OCI-LY7 (cell line): ENCODE results near the gene NR5A1. TPM values are rescaled to one million over a fixed set of nuclear protein-coding genes. Genes with fewer than 3 reads are reported as not detected.

Experiments used
- BruUV-seq: library from RNA; stranded (reverse); fragments of 400-500 nt; replicated peaks from 2 replicates; lab custom pipeline; 2021; lab: Mats Ljungman, UMichigan
- CTCF ChIA-PET: fragments of 300-600 bp; sonication (Branson Sonifier 250); formaldehyde crosslinking; loops from one replicate; lab custom pipeline; 2022; ENCODE audit warnings: antibody characterized with exemption; ENCODE audit not compliant: unreplicated experiment; lab: Charles Lee
- POLR2A ChIA-PET: fragments of 300-600 bp; sonication (Branson Sonifier 250); formaldehyde crosslinking; loops from one replicate; lab custom pipeline; 2022; ENCODE audit warnings: antibody characterized with exemption; lab: Charles Lee
- DNase-seq: peaks from one replicate; pipeline ENCODE4 v3.0.0-alpha.2; 2015; ENCODE audit warnings: low spot score
- H2AFZ ChIP-seq: fragments of 200-600 bp; sonication (generic), shearing (Covaris generic); 2 replicates; pipeline ENCODE4 v1.6.1; 2014; ENCODE audit warnings: mild to moderate bottlenecking, antibody characterized with exemption, low read length, moderate library complexity
- H3K27ac ChIP-seq: fragments of 200-600 bp; sonication (generic); 2 replicates; pipeline ENCODE4 v1.5.1; 2014; ENCODE audit warnings: mixed run types, low read depth, mild to moderate bottlenecking, moderate library complexity, low read length, inconsistent platforms; ENCODE audit not compliant: poor library complexity, severe bottlenecking
- H3K36me3 ChIP-seq: fragments of 200-600 bp; sonication (generic); 2 replicates; pipeline ENCODE4 v1.6.1; 2014; ENCODE audit warnings: mild to moderate bottlenecking, antibody characterized with exemption, low read length, moderate library complexity, mixed read lengths; ENCODE audit not compliant: insufficient read depth
- H3K4me1 ChIP-seq: fragments of 200-600 bp; sonication (generic); 2 replicates; pipeline ENCODE4 v1.5.1; 2014; ENCODE audit warnings: mild to moderate bottlenecking, low read length; ENCODE audit not compliant: insufficient read depth, poor library complexity, severe bottlenecking
- H3K4me2 ChIP-seq: fragments of 200-600 bp; sonication (generic); 2 replicates; pipeline ENCODE4 v1.6.1; 2014; ENCODE audit warnings: mild to moderate bottlenecking, low read length
- H3K4me3 ChIP-seq: fragments of 200-600 bp; sonication (generic); 2 replicates; pipeline ENCODE4 v1.5.1; 2014; ENCODE audit warnings: mild to moderate bottlenecking, low read depth, low read length; ENCODE audit not compliant: poor library complexity, severe bottlenecking
- H3K79me2 ChIP-seq: fragments of 200-600 bp; sonication (generic); 2 replicates; pipeline ENCODE4 v1.6.1; 2016; ENCODE audit warnings: low read depth, mild to moderate bottlenecking, low read length, moderate library complexity, mixed read lengths; ENCODE audit not compliant: insufficient read depth
- H3K9me2 ChIP-seq: fragments of 200-600 bp; sonication (generic); 2 replicates; pipeline ENCODE4 v1.6.1; 2016; ENCODE audit warnings: mild to moderate bottlenecking, low read length, mixed read lengths; ENCODE audit not compliant: insufficient read depth
- H3K9me3 ChIP-seq: fragments of 200-600 bp; sonication (generic); 2 replicates; pipeline ENCODE4 v1.6.1; 2014; ENCODE audit warnings: mild to moderate bottlenecking, mixed run types, low read length, mixed read lengths
- H4K20me1 ChIP-seq: fragments of 200-600 bp; sonication (generic); 2 replicates; pipeline ENCODE4 v1.6.1; 2014; ENCODE audit warnings: mild to moderate bottlenecking, antibody characterized with exemption, low read length, moderate library complexity, mixed read lengths; ENCODE audit not compliant: insufficient read depth
- CTCF ChIP-seq: fragments of 200-600 bp; sonication (generic); conservative IDR thresholded peaks from 2 replicates; pipeline ENCODE4 v1.5.1; 2014; ENCODE audit warnings: mild to moderate bottlenecking, antibody characterized with exemption, low read length, moderate library complexity, mixed read lengths
- EZH2phosphoT487 ChIP-seq: fragments of 200-600 bp; sonication (generic); IDR thresholded peaks from 2 replicates; pipeline ENCODE4 v1.6.1; 2018; ENCODE audit warnings: low read depth, borderline replicate concordance, mild to moderate bottlenecking, mixed run types, antibody characterized with exemption, low read length, moderate library complexity, mixed read lengths
- intact Hi-C: fragments of 100-400 bp; cut with micrococcal nuclease; formaldehyde crosslinking; loops from one replicate; pipeline ENCODE4 v1.10.0; 2022; ENCODE audit not compliant: unreplicated experiment
- total RNA-seq, 2 experiments: library from RNA; depleted of rRNA in 1 of 2; stranded (reverse); fragments of >200 nt in 1 of 2; shearing (Covaris generic) in 1 of 2; gene quantifications; 2 replicates each; pipeline ENCODE4 v1.2.3, GENCODE V29; 2014 to 2022

NR5A1 gene
- total RNA-seq, 2 experiments from 2014 or later: not detected

GRCh38 chr9:124496075-124496449 lies 11.1 kb downstream of the NR5A1 start:
- H3K27ac ChIP-seq: no peak overlapping the region
- no peak for TF ChIP-seq EZH2phosphoT487
- no peak for TF ChIP-seq CTCF
- H2AFZ ChIP-seq: 0 out of 2 replicates have a peak overlapping the region, but pooled peaks have one; percentile 31
- CTCF ChIA-PET: no interaction called here
- POLR2A ChIA-PET: interaction anchor here (0.6 kb wide), 1 partner anchor 342 kb away, joined by 3 read pairs; no protein-coding TSS in a partner anchor
- intact Hi-C loops: no loop called here
- H3K79me2 ChIP-seq: no peaks in the 10 kb centered on the region
- H3K36me3 ChIP-seq: no peaks in the 10 kb centered on the region
- H4K20me1 ChIP-seq: no peaks in the 10 kb centered on the region
- no TSS peak for BruUV-seq
- H3K9me3 ChIP-seq: no peaks in the 10 kb centered on the region
- no peak for DNase-seq
- H3K4me1 ChIP-seq: no peaks in the 10 kb centered on the region
- no peak overlapping the region for H3K4me3 ChIP-seq
- no peak overlapping the region for H3K4me2 ChIP-seq
- no peaks in the 10 kb centered on the region for H3K9me2 ChIP-seq

GRCh38 chr9:124495126-124496074 lies 11.8 kb downstream of the NR5A1 start:
- no peaks in the 10 kb centered on the region for H4K20me1 ChIP-seq
- H3K4me3 ChIP-seq: no peak overlapping the region
- no peaks in the 10 kb centered on the region for H3K4me1 ChIP-seq
- 0 out of 2 replicates have a peak overlapping the region, but pooled peaks have one; percentile 31 for H2AFZ ChIP-seq
- no peak overlapping the region for H3K4me2 ChIP-seq
- POLR2A ChIA-PET: no interaction called here
- no peaks in the 10 kb centered on the region for H3K36me3 ChIP-seq
- H3K9me2 ChIP-seq: no peaks in the 10 kb centered on the region
- no peak overlapping the region for H3K27ac ChIP-seq
- no peak for DNase-seq
- CTCF ChIA-PET: no interaction called here
- no peaks in the 10 kb centered on the region for H3K9me3 ChIP-seq
- BruUV-seq: no TSS peak
- intact Hi-C loops: no loop called here
- H3K79me2 ChIP-seq: no peaks in the 10 kb centered on the region
- TF ChIP-seq CTCF: no peak
- no peak for TF ChIP-seq EZH2phosphoT487
